Erythroblast (primary cell): ENCODE results near the gene MUC20.
"Not testable (repeated sequence)": the region's sequence is repeated elsewhere in the genome, so short reads cannot be mapped to it uniquely, and the experiment has no call there.

Experiments used
- DNase-seq, 2 experiments: peaks; one replicate each; lab custom pipeline; 2025; lab: John Stamatoyannopoulos, UW

Gene MUC20

GRCh38 chr3:195720831-195721506 is at the start of gene MUC20:
Gene MUC20, plus strand, starts transcription at chr3:195720978. Its CDS starts 30 bp downstream, at chr3:195721008.
- not testable (repeated sequence) for DNase-seq

- DNase-seq: not testable (repeated sequence)
Observed at GRCh38 chr3:195671283-195671682, 49.5 kb upstream of the MUC20 start.

GRCh38 chr3:195673711-195674110 is 47.1 kb upstream of the MUC20 start:
- DNase-seq: not testable (repeated sequence)

GRCh38 chr3:195678391-195679015 is 42.3 kb upstream of the MUC20 start:
- DNase-seq: not testable (repeated sequence)

- DNase-seq: not testable (repeated sequence)
Observed at GRCh38 chr3:195680690-195681089, 40.1 kb upstream of the MUC20 start.

GRCh38 chr3:195681458-195682103 is 39.2 kb upstream of the MUC20 start:
- not testable (repeated sequence) for DNase-seq

- DNase-seq: not testable (repeated sequence)
Observed at GRCh38 chr3:195682104-195682742, 38.6 kb upstream of the MUC20 start.

- DNase-seq: not testable (repeated sequence)
Observed at GRCh38 chr3:195683722-195684526, 36.9 kb upstream of the MUC20 start.

GRCh38 chr3:195684527-195685257 is 36.1 kb upstream of the MUC20 start:
- not testable (repeated sequence) for DNase-seq

- not testable (repeated sequence) for DNase-seq
Observed at GRCh38 chr3:195686537-195687208, 34.1 kb upstream of the MUC20 start.

- DNase-seq: not testable (repeated sequence)
Observed at GRCh38 chr3:195687209-195687760, 33.5 kb upstream of the MUC20 start.

- not testable (repeated sequence) for DNase-seq
Observed at GRCh38 chr3:195688471-195689183, 32.2 kb upstream of the MUC20 start.

GRCh38 chr3:195689184-195690070 is 31.4 kb upstream of the MUC20 start:
- DNase-seq: not testable (repeated sequence)
